Stimulated activated CD4-positive, alpha-beta T cell treated with anti-CD3 and anti-CD28 coated beads, Interleukin-1b, Interleukin-23, amount 100 ng/mL, for 1 hour (primary cell): ENCODE results near the gene GPBAR1.

ENCODE experiments used
- DNase-seq, 2 donors: peaks; one replicate each; pipeline ENCODE4 v3.0.0-alpha.2; 2020; ENCODE audit warnings: low read depth in 2 of 2

GPBAR1 gene

DNA sequence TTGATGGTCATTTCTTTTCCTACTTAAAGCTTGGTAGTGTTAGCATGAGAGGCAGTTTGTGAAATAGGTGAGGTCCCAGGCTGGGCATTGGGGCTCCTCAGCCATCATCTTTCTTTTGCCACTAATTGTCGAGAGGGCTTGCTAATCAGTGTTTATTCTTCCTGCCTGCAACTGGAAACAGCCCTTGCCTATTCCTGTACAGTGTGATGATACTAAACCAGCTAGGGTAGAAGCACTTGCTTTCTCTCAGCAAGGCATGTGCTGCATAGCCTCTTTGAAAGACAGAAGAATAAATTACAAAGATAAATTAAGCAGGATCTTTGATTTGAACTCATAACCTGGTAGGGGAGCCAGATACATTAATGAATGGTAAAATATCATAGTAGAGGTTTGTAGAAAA lies 16.6 kb upstream of the GPBAR1 start:
- no peak for DNase-seq

DNA sequence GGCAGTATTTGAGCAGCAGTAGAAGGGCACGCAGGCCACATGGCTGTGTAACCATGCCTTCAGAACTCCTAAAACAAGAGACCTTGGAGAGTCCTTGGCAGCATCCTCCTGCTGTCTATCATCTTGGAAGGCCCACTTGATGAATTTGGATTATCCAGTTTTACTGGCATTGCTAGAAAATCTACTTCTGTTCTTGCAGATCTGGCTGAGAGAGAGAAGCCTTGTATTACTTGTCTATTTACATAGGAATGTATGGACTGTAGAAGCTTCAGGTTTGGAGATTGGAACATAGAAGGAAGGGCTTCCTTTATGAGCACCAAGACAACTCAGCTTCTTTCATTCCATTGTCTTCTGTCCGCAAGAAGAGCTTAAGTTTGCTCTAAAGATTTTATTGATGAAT lies 16.1 kb upstream of the GPBAR1 start:
- DNase-seq, result no peak

DNA sequence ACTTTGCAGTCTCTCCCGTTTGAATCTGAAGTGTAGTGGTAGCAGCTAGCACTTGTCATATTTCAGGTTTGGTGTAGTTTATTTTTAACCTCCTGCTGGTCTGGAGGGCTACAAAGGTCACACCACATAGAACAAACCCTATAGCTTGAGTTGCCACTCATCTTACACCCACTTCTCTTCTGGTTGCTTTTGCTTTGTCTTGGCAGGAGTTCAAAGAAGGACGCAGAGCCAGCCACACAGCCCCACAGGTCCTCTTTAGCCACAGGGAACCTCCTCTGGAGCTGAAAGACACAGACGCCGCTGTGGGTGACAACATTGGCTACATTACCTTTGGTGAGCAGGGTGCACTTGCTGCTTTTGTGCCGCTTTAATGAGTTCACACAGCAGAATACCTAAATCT lies 15.6 kb upstream of the GPBAR1 start:
- no peak for DNase-seq

DNA sequence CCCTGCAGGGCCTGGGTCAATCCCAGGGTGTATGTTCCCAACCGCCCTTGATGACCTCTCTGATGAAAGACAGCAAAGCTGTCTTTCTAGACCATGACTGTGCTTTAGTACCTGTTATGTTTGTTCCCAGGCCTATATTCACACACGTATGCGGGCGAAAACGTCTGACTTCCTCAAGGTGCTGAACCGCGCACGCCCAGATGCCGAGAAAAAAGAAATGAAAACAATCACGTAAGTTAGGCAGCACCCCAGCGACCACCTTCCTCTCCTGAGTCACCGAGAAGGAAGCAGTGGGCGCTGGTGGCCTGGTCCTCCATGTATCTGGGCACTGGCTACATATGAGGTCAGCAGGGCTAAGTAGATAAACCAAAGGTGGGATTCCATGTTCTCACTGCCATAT lies 11.1 kb upstream of the GPBAR1 start:
- DNase-seq, result no peak

DNA sequence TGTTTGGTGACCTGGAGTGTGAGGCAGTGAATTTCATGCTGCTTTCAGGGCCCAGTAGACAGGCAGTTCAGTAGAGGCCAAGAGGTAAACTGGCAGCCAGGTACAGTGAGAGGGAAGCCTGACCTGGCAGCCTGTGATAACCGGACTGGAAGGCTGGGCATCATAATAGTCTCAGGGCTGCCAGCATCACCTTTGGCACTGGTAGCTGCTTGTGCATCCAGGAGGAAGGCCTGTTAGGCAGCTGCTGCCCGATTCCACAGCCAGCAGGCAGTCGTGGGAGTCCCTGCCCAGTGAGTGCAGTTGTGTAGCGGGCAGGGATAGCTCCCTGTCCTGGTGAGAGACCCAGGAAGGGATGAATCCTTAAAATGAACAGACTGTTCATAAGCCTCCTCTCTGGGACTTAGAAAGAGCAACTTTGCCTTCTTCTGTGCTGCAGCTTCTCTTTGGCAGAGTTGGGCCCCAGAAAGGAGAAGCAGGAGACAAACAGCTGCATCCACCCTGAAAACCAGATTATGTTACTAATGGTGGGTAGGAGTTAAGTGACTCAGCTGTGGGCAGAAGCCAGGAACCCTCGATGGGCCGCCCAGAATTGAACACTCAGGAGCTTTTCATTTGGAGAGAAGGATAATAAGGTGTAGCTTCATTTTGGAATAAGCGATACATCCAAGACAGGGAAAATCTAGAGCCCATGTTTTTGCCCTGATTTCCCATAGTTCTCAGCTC lies 8.1 kb upstream of the GPBAR1 start:
- no peak for DNase-seq

DNA sequence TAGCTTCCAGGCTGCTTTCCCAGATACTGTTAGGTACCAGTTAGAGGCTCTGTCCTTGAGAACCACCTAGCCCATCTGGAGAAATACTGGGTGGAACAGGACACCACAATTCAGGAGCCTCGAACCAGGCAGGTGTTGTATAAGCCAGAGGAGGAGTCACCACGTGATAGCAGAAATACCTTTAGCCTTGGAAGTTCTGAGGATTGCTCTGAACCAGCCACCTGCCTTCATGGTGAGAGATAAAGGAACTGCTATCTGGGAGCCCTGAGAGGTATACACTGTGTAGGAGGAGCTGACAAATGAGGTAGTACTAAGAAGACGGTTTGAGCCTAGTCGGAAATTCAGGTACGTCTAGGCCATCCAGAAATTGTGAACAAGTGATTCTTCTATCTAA lies 7.6 kb upstream of the GPBAR1 start:
- DNase-seq, result no peak

DNA sequence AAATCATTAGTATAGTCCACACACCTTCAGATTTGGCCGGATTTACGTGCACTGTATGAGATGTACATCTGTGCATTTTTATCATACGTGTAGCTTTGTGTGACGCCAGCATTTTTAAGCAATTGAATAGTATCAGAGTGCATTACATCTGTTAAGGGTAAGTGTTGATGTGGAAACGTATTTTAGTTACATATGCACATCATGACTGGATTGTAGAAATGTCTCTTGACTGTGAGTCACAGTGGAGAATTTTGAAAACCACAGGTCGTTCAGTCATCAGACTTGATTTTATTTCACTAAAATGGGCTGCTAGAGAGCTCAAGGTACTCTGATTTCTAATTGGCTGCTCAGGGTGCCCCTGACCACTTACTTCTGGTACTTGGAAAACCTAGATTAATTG lies 5.4 kb upstream of the GPBAR1 start:
- no peak for DNase-seq

DNA sequence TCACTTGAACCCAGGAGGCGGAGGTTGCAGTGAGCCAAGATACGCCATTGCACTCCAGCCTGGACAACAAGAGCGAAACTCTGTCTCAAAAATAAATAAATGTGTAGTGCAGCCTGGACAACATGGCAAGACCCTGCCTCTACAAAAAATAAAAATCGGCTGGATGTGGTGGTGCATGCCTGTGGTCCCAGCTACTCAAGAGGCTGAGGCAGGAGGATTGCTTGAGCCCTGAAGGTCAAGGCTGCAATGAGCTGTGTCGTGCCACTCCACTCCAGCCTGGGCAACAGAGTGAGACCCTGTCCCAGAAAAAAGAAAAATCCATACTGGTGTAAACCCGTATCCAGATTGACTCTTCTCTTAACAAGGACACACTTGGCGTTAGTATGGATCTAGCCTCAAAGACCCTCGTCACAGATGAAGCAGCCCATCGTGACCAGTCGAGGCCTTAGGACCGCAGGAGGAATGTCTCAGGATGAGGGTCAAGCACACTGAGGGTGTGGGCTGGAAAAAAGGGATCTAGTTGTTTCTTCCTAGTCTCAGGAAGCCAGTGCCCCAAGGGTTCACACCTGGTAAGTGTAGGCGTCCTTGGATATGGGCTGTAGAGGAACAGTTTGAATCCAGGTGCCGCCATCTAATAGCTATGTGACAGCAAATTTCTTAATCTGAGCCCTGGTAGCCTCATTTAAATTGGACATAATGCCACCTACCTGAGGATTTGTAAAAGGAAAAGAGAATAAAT lies 4.0 kb upstream of the GPBAR1 start:
- DNase-seq, result no peak

DNA sequence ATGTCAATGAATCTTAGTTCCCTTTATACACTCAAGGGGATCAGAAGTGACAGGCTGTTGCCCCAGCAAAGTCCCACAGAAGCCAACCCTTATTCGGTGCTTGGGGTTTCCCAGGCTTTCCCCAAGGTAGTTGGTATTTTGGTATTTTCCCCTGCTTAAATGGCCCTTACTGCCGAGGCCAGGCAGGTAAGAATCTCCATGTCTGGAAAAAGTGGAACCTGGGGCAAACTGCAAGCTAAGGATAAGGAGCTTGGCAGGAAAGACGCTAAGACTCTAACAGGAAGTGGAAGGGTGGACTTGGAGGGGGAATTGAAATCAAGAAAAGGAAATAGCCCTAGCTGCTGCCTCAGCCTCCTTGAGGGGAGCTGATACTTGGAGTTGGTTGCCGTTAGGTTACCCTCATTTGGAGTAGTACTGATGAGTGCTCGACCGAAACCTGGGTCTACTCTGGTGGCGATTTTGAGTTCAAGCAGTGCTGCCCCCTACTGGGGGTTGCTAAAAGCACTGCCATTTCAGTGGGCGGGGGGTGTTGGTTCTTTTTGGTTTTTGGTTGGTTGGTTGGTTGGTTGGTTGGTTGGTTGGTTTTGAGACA lies 3.3 kb upstream of the GPBAR1 start:
- DNase-seq, result peak; percentile 36 to 40

DNA sequence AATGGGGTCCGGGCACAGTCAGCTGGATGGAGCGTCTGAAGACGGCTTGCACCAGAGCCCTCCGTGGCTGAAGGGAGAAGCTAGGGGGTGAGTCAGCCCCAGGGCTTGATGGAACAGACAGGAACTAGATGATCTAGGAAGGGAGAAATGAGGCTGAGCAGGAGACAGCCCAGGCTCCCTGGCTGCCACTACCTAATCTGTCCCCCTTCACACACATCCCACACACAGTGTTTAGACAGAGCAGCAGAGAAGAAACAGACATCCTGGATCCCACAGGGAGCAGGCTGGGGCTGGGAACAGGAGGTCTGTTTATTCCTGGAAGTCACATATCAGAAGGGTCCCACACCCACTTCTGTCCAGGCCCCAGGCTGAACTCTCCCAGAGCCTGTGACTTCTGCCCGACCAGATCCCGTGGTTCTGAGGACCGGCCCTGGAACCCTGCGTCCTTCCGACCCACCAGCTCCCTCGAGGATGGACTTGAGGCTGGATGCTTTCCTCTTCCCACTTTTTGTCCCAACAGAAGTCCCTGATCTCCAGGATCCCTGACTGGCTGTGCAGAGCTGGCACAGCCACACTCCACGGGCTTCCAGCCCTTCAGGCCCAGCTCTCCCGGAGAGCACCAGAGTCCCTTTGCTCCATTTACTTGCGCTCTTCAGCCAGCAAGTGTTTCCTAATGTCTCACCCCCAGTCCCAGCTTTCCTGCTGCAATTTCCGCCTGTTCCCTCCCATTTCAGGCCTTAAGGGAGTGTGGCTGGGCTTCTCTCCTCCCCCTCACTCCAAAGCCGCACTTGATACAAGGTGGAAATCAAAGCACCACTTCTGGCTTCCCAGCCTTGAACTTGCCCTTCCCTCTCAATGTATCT lies 1.5 kb upstream of the GPBAR1 start:
- no peak for DNase-seq

DNA sequence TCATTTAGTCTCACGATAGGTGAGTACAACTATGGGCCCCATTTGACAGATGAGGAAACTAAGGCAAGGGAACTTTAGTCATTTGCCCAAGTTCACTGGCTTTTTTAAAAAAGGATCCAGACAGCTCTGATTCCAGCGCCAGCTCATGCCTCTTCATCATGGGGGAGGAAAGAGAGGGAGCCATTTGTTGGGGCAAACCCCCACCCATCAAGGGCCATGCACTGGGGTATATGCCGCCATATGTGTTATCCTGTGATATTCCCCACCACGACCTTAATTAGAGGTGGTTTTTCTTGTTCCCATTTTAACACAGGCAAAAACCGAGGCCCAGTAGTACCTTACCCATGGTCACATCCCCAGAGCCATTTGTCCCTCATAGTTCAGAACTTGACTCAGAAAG lies 649 bp upstream of the GPBAR1 start:
- no peak for DNase-seq

DNA sequence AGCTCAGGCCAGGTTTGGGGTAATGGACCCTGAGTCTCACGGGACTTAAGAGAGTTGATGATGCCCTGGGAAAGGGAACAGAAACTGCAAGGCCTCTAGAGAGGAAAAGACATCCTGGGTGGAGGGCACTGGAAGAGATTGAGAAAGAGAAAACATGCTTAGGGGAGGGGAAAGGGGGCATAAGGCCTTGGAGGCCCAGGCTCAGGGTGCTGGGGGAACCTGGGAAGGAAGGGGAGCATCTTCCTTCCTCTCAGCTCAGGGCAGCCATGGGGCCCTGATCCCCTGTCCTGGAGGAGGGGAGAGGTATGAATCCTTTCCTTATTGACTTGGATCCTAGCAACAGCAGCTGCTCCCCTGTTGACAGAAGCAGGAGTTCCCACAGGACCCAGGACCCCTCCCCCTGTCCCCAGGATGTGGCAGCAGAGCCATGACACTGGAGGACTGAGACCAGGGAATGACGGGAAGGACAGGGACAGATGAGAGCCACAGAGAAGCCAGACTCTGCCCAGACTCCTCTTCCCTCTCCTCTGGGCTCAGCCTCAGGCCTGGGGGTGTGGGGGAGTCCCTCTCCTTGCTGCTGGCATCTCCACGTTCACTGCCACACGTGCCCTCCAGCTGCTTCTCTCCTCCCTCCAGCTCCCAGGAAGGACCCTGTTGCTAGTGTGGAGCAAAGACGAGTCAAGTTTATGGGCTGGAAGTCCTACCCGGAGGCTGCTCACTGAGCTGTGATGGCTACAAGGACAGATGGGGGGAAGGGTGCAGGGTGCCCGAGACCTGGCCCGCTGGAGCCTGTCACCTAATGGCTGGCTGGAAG lies 815 bp downstream of the GPBAR1 start:
- DNase-seq, result no peak

DNA sequence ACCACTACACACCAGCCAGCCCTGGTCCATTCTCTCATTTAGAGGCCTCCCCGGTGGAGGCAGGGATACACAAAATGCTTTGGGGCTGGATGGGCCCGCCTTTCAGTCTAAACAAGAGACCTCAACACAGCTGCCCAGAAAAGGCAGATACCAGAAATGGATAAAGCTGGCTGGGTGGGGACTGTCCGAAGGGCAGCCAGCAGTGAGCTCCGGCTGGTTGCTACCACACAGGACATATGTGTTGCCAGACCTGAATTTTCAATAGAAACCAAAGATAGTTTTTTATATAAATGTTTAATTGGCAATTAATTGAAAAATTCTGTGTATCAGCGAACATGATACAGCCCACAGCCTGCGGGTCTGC lies 1.4 kb downstream of the GPBAR1 start:
- DNase-seq, result no peak

DNA sequence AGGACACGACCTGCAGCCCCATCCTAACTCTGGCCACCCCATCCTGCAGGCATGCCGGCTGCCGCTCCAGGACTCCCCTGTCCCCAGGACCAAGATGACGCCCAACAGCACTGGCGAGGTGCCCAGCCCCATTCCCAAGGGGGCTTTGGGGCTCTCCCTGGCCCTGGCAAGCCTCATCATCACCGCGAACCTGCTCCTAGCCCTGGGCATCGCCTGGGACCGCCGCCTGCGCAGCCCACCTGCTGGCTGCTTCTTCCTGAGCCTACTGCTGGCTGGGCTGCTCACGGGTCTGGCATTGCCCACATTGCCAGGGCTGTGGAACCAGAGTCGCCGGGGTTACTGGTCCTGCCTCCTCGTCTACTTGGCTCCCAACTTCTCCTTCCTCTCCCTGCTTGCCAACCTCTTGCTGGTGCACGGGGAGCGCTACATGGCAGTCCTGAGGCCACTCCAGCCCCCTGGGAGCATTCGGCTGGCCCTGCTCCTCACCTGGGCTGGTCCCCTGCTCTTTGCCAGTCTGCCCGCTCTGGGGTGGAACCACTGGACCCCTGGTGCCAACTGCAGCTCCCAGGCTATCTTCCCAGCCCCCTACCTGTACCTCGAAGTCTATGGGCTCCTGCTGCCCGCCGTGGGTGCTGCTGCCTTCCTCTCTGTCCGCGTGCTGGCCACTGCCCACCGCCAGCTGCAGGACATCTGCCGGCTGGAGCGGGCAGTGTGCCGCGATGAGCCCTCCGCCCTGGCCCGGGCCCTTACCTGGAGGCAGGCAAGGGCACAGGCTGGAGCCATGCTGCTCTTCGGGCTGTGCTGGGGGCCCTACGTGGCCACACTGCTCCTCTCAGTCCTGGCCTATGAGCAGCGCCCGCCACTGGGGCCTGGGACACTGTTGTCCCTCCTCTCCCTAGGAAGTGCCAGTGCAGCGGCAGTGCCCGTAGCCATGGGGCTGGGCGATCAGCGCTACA lies 2.1 kb downstream of the GPBAR1 start:
- no peak for DNase-seq

DNA sequence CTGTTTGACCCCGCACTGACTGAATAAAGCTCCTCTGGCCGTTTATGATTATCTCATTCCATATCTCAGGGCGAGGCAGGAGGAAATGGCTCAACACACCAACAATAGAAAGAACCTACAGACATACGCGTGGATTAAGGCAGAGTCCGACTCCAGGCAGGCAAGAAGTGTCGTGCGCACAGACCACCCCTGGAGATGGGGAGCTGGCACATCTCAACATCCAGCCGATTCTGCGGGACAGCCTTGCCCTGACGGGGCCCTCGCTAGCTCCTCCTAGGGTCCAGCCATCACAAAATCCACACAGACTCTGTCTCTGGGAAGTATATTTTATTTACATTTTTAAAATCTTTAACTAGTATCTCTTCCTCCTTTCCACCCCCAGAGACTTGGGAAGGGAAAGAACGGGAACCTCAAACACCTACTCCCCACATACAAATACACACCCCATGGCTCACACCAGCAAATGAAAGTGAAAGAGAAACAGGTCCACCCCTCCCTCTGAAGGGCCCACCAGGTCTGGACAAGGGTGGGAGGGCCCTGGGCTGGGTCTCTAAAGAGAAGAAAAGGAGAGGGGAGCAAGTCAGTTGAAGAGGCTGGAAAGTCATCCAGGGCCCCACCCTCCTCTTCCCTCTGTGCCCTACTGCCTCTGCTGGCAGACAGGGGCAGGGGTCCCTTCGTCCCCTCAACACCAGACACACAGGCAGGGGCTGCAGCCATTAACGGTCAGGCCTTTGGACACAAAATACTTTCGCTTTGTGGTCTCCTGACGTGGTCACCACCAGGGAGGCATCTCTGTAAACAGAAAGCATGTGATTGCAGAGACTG lies 3.2 kb downstream of the GPBAR1 start:
- no peak for DNase-seq

DNA sequence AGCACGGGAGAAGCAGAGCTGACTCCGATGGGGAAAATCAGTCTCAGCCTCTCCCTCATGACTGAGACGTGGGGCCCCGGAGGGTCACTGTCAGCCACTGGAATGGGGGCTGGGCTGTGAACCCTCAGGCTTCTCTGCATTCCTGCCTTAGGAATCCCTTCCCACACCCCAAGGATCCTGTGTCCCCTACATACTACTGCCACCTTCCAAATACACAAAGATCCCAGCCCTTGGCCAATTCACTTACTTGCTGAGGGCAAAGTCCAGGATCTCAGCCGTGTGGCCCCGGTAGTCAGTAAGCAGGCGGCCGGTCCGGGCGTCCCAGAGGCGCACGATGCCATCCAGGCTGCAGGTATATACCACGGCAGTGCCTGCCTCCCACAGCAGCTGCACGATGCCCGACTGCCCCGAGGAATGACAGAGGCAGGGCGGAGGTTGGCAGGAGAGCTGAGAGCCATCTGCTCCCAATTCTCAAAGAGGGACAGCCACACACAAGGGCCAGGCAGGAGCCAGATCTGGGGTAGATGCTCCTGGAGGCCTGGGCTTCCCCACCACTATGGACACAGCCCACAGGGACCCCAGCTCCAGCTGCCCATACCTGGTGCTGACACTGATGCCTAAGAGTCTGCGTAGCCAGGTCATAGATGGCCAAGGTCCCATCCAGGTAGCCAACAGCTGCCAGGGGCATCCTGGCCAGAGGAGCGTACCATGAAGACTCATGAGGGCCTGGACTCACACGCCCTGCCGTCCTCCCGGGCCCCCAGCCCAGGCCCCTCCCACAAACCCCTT lies 4.2 kb downstream of the GPBAR1 start:
- DNase-seq, result no peak

DNA sequence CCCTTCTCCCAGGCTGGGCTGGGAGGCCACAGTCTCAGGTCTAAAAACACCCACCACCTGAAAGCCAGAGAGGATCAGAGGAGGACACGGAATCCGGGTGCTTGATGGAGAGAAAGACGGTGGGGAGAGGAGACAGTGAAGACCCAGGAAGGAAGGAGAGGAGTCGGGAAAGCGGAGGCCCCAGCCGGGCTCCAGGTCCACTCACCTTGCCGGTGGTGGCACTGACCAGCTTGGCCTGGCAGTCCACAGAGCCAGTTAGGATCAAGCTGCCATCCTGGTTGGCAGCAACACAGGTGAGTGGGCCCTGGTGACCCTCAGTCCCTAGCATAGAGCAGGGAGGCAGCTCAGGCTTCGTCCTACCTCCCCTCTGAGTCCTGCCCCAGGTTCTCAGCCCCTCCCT lies 4.8 kb downstream of the GPBAR1 start:
- no peak for DNase-seq

DNA sequence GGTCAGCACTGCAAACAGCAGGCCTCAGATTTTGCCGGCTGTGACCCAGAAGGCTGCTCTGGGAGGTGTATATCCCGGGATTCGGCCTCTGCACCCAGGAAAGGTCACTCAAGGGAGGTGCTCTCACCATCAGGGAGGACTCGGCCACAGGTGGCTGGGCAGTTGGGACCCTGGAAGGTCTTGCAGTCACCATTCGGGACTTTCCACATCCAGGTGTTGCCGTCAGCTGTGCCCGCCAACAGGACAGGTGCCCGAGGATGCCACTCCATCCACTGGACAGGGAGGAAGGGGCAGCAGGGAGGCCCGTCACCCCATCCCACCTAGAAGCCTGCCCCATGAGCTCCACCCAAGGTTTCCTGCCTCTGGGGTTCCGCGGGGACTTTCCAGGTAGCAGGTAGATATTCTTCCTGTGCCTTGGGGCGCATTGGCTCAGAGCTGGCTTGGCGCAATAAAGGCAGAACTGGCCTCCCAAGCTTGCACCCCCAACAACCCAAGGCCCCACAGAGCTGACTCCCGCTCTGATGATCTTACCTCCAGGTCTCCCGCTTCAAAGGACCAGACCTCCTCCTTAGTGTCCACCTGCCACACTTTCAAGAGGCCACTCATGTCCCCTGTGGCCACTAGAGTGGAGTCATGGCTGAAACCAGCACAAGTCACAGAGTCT lies 5.6 kb downstream of the GPBAR1 start:
- no peak for DNase-seq
